Measurements from ENCODE around the gene TBX20.
A peak's percentile ranks its signal among the peaks of the same experiment; 100 is the strongest.
"Not testable (repeated sequence)": the region's sequence is repeated elsewhere in the genome, so short reads cannot be mapped to it uniquely, and the experiment has no call there.

TBX20 gene

DNA sequence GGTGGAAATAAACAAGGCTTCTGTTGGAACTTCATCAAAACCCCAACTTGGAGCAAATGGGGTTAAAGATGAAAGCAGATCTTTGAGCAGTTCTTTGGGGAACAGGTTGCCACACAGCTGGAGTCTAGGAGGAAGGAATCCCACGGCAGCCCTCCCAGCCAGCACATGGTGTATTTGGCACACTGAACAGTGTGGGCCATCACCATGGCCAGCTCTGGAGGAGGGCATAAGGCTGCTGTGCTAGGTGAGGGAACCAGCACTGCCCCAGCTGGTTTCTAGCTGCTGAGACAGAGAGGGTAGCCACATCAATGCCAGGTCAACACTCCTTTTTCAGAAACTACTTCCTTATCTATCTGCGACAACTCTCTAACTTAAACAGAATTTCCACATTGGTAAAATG is 33.7 kb downstream of the TBX20 start:
- DNase-seq (ENCODE audit: low read depth in 3 of 3) = not testable (repeated sequence)

DNA sequence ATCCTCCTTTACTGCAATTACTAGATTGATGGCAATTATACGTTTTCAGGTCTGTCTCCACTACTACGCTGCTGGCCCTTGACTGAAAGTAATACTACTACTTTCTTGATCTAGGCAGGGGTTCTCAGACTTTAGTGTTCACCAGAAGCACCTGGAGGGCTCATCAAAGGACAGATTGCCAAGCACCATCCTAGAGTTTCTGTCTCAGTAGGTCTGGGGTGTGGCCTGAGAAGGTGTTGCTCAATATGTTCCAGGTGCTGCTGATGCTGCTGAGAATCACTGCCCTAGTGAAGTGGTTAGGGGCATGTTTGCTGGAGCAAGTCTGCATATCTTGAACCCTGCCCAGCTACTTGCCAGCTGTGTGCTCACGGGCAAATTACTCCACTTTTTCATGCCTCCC is 37.9 kb downstream of the TBX20 start:
- not testable (repeated sequence) for DNase-seq (ENCODE audit: low read depth in 3 of 3)

DNA sequence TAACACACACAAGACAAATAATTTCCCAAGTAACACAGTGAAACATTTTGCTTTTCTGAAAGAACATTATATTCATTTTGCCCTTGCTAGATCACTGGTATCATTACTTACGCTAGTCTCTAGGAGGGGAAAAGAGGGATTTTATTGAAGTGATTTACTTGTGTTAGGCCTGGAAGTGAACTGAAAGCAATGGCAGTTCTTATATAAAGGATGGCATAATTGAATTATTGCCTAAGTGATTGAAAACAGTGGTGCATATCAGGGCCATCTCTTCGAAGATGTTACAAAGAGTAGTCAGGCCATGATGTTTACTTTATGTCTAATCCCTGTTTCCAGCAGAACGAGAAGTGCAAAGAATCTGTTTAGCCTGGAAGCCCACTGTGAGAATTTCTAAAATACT is 38.8 kb downstream of the TBX20 start:
- DNase-seq (ENCODE audit: low read depth in 3 of 3) = not testable (repeated sequence)

DNA sequence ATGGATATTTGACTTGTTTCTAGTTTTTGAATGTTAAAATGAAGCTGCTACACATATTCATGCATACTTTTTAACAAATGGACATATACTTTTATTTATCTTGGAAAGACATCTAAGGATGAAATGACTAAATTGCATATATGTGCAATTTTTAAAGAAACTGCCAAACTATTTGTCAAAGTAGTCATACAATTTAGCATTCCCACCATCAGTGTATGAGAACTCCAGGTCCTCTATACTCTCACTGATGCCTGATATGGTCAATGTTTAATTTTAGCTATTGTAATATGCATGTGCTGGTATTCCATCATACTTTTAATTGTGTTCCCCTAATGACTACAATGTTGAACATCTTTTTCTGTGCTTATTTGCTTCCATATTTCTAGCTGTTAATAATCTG is 47.0 kb downstream of the TBX20 start:
- not testable (repeated sequence) for DNase-seq (ENCODE audit: low read depth in 3 of 3)

DNA sequence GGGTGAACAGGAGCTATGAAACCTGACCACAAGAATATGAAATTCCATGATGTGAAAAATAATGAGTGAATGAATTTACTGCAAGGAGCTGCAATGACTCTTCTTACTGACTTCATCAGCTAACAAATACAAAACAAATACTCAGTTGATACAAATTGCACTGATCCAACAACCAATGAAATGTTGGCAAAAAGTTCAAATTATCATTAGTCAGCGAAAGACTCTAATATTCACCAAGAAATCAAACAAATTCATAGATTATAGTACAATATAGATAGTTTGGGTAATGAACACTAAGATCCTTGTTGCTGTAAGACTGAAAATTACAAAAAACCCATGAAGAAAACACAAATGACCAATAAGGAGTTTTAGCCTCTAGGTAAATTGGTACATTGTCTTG is 49.0 kb downstream of the TBX20 start:
- not testable (repeated sequence) for DNase-seq (ENCODE audit: low read depth in 3 of 3)

DNA sequence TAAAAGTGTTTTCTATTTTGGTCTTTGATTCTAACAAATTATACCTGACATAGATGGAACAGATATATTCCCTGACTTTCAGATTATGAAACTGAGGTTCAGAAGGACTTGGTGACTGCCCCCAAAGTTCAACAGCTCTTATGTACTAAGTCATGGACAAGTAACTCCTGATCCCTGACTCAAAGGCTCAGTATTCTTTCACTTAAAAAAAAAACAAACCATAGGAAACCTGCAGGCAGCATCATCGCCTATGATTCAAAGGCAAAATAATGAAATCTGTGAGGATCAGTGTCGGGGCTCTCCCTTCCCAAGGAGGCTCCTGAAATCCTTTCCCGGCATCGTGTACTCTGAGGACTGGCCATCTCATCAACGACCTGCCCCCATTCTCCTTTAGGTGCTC is 49.9 kb downstream of the TBX20 start:
- DNase-seq (ENCODE audit: low read depth in 3 of 3) = not testable (repeated sequence)

DNA sequence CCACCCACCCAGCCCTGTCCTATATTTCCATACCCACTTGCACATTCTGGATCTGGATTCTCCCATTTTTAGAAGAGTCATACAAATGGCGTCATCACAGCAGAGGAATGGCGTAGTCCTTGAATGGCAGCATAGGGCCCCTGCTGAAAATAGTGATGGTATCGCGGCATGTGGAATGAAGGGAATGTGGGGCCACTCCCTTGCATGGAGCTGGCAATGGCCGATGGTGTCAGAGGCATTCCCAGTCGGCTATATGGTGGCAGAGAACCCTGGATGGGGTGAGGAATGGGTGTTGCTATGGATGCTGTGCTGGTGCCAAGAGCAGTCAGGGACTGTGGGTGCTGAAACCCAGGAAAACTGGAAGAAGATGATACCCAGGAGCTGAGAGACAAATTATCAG is 51.5 kb downstream of the TBX20 start:
- not testable (repeated sequence) for DNase-seq (ENCODE audit: low read depth in 3 of 3)

DNA sequence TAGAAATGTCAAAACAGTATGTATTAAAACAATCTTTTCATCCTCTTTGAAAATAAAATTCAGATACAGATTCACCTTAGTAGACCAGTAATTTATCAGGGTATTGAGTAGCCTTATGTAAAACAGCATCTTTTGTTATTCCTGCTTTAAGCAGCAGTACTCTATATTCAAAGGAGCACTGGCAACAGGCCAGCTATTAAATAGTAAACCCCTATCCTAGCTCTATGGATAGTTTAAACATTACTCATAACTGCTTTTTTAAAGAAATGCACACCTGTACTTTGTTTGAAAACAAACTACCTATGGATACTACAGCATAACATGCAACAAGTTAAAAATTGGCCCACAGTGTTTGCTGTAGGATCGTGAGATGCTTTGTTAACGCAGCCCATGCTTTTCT is 53.7 kb downstream of the TBX20 start:
- not testable (repeated sequence) for DNase-seq (ENCODE audit: low read depth in 3 of 3)

DNA sequence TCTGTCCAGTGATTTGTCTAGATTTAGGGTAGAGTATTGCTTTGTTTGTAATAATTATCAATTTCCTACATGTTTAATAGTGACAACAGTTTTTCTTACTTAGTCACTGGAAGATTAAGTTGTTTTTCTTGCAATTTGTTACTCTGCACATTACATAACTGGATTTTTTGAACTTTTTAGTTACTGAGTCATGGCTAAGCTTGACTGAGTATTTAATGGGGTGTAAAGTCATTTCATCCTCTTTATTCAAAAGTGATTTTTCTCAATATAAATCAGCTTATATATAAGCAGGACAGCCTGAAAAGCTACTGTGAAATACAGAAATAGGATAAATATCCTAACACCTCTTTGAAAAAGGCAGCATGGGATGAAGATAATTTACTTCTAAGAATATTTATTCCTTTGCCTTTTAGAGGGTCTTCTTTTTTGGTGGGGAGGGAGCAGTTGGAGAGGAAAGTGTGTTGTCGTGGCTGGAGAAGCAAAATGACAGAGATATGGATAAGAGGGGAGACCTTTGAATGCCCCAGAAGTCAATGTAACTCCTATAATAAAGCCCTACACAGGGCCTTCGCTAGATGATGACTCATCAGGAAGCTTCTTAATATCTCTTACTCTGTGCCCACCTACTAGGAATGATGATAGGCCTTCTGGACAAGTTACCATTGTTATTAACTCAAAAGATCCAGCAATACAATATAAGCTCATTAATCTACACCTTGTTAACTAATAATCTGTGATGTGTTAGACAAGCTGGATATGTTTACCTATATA is 55.3 kb downstream of the TBX20 start:
- not testable (repeated sequence) for DNase-seq (ENCODE audit: low read depth in 3 of 3)

DNA sequence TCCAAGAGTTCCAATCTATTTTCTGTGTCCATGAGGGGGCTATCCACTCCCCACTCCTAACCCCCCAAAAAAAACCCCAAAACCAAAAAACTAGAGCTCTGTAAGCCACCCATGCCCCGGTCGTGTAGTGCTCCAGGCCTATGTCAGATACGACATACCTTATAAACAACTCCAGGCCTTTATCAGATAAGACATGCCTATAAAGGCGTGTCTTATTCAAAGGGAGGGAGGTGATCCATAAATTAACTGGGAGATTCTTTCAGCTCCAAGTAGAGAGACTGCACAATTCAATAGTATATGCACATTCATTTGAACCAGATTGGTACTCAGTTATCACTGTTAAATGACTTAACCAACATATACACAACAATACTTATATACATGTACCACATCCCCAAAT is 62.3 kb downstream of the TBX20 start:
- not testable (repeated sequence) for DNase-seq (ENCODE audit: low read depth in 3 of 3)

DNA sequence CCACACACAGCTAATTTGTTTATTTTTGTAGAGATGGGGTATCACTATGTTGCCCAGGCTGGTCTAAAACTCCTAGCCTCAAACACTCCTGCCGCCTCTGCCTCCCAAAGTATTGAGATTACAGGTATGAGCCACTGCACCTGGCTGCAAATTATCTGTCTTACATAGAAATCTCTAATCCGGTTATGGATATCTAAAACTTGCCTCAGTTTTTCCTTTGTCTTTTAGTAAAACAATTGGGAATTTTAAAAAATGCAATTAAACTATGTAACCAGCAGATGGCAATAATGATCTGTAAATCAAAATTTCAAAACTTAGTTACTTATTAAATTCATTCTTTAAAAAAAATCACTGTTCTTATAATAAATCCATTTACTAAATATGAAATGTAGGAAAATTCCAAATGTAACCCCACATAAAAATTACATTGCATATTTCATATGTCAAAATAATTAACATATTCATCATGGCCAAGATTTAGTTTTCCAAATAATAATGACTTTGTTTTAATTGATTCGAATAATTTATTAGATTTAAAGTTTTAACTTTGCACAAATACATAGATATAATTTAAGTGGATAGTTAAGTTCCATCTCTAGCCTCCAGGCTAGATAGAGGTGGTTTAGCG is 63.6 kb downstream of the TBX20 start:
- not testable (repeated sequence) for DNase-seq (ENCODE audit: low read depth in 3 of 3)

DNA sequence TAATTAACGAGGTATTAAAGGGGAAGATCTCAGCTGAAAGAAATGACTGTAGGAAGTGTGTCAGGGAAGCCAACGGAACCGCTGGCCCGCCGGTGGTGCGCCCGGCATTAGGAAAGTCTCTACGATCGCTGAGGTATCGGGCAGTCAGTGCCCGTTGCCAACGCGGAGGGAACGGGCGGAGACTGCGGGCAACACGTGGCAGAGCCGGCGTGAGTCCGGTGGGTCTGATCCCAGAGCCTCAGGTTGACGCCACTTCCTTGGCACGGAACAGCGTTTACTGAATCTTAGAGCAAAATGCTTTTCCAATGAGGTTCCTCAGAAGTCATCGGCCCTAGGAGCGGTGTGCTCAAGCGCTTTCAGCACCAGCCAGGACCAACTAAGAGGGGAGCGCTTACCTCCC is 67.1 kb downstream of the TBX20 start:
- DNase-seq (ENCODE audit: low read depth in 3 of 3) = not testable (repeated sequence)

DNA sequence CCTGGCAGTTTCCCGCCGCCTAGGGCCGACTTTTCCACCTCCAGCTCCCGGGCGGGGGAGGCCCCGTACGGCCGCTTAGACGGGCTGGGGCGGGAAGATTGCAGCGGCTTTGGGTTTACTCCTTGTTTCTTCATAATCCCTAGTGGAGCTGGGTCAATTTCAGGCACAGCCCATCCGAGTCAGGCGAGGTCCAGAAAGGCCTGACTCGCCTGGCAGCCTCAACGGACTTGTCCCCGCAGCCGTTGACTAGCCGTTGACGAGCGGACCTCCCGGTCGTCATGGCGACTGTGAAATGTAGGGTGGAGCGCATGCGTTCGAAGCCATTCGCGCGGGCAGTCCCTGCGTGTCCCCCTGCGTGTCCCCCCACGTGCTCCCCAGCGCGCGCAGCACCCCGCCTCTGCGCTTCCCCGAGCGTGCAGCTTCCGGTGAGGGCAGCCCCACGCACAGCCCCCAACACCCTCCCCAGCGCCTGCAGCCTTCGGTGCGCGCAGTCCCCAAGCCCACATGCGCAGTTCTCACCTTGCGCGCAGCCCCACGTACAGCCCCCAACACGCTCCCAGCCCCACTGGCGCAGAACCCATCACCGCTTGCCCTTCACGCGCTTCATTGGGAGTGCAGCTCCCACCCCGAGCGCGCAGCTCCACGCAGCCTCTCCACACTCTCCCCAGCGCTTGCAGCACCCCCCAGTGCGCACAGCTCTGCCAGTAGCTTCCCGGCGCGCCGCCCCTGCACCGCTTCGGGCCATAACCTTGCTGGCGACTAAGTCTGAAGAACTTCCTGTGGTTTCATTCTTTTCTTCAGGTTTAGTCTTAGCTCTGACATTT is 67.8 kb downstream of the TBX20 start:
- DNase-seq (ENCODE audit: low read depth in 3 of 3) = peak in 1 of 3 donors; percentile 4

DNA sequence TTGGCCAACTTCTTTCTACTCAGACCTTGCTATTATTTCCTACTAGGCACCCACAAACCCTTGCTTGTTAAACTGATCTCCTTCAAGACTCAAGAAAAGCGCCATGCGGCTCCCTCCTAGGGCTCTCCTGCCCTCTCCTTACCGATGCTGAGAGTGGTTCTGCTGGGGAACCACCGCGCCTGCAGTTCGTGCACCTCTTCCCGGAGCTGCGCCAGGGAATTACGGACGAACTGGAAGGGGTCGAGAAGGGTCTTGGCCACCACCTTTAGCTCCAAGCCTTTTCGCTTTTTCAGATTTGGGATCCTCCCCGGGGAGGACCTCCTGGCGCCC is 68.4 kb downstream of the TBX20 start:
- not testable (repeated sequence) for DNase-seq (ENCODE audit: low read depth in 3 of 3)

DNA sequence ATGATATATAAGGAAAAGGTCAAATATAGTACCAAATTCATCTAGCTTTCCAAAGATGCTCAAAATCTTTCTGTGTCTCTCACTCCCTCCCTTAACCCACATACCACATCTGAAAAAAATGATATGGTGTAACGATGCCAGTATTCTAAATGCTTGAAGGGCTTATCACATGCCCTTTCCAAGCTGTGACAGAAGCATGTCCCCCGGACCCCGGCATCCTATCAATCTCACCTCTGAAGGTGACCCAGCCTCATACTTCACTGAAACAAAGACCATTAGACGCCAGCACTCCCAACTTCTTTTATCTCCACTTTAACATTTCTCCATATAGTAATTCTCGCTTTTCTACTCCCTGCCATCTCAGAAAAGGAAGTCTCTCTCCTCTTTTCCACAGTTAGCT is 68.9 kb downstream of the TBX20 start:
- DNase-seq (ENCODE audit: low read depth in 3 of 3) = not testable (repeated sequence)

DNA sequence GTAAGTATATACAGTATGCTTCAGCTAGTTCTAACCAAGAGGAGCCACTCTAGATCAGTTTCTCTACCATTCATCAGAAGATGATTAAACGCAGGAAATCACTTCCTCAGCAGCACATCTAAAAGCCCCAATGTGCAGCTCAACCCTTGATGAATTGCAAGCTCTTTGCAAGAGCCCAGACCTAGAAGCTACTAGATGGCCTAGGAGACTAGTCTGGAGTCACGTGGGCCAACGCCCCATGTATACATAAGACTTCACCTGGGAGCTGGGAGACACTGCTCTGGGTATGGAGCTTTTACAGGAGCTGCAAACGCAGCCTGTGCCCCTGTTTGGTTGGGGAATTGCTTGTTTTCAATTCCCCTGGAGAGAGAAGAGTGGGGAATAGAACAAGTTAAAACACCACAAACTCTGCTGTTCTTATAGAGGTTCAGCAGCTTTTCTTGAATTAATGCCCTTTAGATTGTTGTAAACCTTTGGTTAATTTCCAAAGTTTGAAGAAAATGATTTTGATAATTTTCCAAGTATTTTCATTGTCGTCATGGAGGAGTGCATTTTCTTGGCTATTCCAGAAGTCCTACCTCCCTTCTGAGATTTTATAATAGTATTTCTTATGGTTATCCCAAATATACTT is 69.9 kb downstream of the TBX20 start:
- not testable (repeated sequence) for DNase-seq (ENCODE audit: low read depth in 3 of 3)

DNA sequence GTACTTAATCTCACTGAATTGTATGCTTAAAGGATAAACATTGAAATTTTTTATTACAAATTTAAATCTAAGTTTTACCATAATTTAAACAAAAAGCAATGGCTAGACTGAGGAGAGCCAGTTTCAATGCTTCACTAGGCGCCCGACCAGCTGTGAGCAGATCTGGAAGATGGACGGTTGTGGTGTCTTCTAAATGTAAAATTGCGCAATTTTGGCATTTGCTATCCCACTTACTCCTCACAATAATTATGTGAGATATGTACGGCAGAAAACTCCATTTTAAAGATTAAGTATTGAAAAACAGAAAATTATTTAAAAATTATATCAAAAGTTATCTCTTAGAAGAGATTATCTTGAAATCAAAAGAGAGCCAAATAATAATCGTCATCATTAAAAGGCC is 73.2 kb downstream of the TBX20 start:
- DNase-seq (ENCODE audit: low read depth in 3 of 3) = not testable (repeated sequence)

DNA sequence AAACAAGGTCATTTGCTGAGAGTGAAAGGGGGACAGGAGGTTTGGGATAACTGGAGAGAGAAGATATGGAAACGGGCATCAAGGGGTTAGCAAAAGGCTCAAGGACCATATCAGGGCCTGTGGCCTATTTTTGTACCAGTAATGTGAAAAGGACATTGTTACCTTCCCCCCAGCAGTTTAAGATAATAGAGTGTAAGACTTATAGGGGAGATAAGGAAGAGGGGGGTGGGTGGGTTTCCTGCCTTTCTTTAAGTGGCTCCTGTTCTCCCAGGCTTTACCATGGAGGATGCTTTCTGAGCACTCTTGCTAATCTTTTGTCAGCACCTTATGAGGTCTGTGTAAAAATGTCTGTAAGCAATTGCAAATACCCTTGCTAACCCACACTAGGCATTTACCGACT is 80.7 kb downstream of the TBX20 start:
- DNase-seq (ENCODE audit: low read depth in 3 of 3) = not testable (repeated sequence)

DNA sequence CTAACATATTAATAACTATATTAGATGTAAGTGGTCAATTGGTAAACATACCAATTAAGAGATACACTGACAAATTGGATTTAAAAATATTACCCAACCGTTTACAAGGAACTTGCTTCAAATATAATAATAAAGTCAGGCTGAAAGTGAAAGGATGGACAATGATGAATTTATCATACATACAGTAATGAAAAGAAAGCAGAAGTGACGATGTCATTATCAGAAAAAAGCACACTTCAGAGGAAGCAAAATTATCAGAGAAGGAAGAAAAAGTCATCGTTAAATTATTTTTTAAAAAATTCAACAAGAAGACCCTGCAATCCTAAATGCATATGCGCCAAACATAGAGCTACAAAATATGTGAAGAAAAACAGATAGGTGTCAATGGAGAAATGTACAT is 81.8 kb downstream of the TBX20 start:
- not testable (repeated sequence) for DNase-seq (ENCODE audit: low read depth in 3 of 3)

DNA sequence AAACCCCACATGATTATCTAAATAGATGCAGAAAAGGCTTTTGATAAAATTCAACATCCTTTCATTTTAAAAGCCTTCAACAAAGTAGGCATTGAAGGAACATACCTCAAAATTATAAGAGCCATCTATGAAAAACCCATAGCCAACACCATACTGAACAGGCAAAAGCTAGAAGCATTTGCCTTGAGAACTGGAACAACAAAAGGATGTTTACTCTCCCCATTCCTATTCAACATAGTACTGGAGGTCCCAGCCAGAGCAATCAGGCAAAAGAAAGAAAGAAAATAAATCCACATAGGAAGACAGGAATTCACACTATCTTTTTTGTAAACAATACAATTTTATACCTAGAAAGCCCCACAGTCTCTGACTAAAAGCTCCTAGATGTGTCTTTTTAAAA is 86.2 kb downstream of the TBX20 start:
- not testable (repeated sequence) for DNase-seq (ENCODE audit: low read depth in 3 of 3)

DNA sequence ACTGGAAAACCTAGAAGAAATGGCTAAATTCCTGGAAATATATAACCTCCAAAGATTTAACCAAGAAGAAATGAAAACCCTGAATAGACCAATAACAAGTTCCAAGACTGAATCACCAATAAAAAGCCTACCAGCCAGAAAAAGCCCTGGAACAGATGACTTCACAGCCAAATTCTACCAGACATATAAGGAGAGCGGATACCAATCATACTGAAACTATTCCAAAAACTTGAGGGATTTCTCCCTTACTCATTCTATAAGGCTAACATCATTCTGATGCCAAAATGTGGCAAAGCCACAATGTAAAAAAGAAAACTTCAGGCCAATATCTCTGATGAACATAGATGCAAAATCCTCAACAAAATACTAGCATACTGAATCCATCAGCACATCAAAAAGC is 86.7 kb downstream of the TBX20 start:
- DNase-seq (ENCODE audit: low read depth in 3 of 3) = not testable (repeated sequence)
